CD14-positive monocyte (primary cell): ENCODE results near the gene GPR75. TPM values are rescaled to one million over a fixed set of nuclear protein-coding genes. Genes with fewer than 3 reads are reported as not detected.
A peak's percentile ranks its signal among the peaks of the same experiment; 100 is the strongest.

Experiments used
- DNase-seq, 3 donors: peaks; one replicate each; pipeline ENCODE4 v3.0.0-alpha.2; 2011 to 2022
- H2AFZ ChIP-seq: 2 replicates; pipeline ENCODE4 v1.6.0; 2012; ENCODE audit warnings: mild to moderate bottlenecking, low read depth, low read length, inconsistent platforms; ENCODE audit not compliant: insufficient read depth, poor library complexity, severe bottlenecking
- H3K27ac ChIP-seq, 2 donors: 1 replicate in 1 of 2; 2 replicates in 1 of 2; pipeline ENCODE4 v1.5.1; 2012 to 2013; ENCODE audit warnings: low read length in 2 of 2, control low read depth in 1 of 2, inconsistent platforms in 1 of 2, low read depth in 1 of 2, mild to moderate bottlenecking in 1 of 2
- H3K27me3 ChIP-seq, 2 donors: one replicate each; pipeline versions ENCODE4 v1.6.0 to v1.6.1; 2011 to 2013; ENCODE audit warnings: low read length in 2 of 2; ENCODE audit not compliant: control insufficient read depth in 2 of 2, insufficient read depth in 2 of 2
- H3K36me3 ChIP-seq, 2 donors: replicated peaks in 1 of 2; 1 replicate in 1 of 2; 2 replicates in 1 of 2; pipeline versions ENCODE4 v1.5.1 to v1.6.1; 2012 to 2013; ENCODE audit warnings: low read length in 2 of 2, control low read depth in 1 of 2, inconsistent platforms in 1 of 2, mild to moderate bottlenecking in 1 of 2; ENCODE audit not compliant: insufficient read depth in 2 of 2, control insufficient read depth in 1 of 2
- H3K4me1 ChIP-seq, 2 donors: 1 replicate in 1 of 2; 2 replicates in 1 of 2; pipeline versions ENCODE4 v1.5.1 to v1.6.1; 2012 to 2013; ENCODE audit warnings: low read length in 2 of 2, control low read depth in 1 of 2, inconsistent platforms in 1 of 2, mild to moderate bottlenecking in 1 of 2, moderate library complexity in 1 of 2; ENCODE audit not compliant: insufficient read depth in 2 of 2, control insufficient read depth in 1 of 2
- H3K4me2 ChIP-seq: replicated peaks from 2 replicates; pipeline ENCODE3; 2012; ENCODE audit warnings: low read length, moderate library complexity, mild to moderate bottlenecking; ENCODE audit not compliant: poor library complexity, severe bottlenecking; ENCODE audit errors: extremely low read depth
- H3K4me3 ChIP-seq, 3 experiments: fragments of 200-600 bp in 1 of 3; sonication (generic) in 1 of 3; replicated peaks in 1 of 3; 1 replicate in 2 of 3; 2 replicates in 1 of 3; pipeline ENCODE4 v1.5.1; 2011 to 2013; ENCODE audit warnings: low read length in 3 of 3, mild to moderate bottlenecking in 3 of 3, control low read depth in 2 of 3, low read depth in 2 of 3, inconsistent platforms in 1 of 3, moderate library complexity in 1 of 3
- H3K79me2 ChIP-seq: 2 replicates; pipeline ENCODE4 v1.6.0; 2012; ENCODE audit warnings: mild to moderate bottlenecking, control low read depth, inconsistent platforms, low read length, moderate library complexity; ENCODE audit not compliant: insufficient read depth
- H3K9ac ChIP-seq: 2 replicates; pipeline ENCODE4 v1.6.0; 2017; ENCODE audit warnings: low read length, mild to moderate bottlenecking; ENCODE audit not compliant: insufficient read depth, poor library complexity, severe bottlenecking
- H3K9me3 ChIP-seq, 2 donors: replicated peaks in 1 of 2; 1 replicate in 1 of 2; 2 replicates in 1 of 2; pipeline versions ENCODE4 v1.5.1 to v1.6.1; 2012 to 2013; ENCODE audit warnings: low read length in 2 of 2, control low read depth in 1 of 2; ENCODE audit not compliant: control insufficient read depth in 1 of 2, insufficient read depth in 1 of 2
- H4K20me1 ChIP-seq: 2 replicates; pipeline ENCODE4 v1.6.0; 2012; ENCODE audit warnings: mild to moderate bottlenecking, low read length, control low read depth, moderate library complexity; ENCODE audit not compliant: insufficient read depth
- H3K27ac Mint-ChIP-seq, 7 donors: one replicate each; pipeline ENCODE4 v1.8.0; 2020; ENCODE audit warnings: mild to moderate bottlenecking in 7 of 7, mixed read lengths in 7 of 7, moderate library complexity in 6 of 7, inconsistent platforms in 2 of 7
- H3K27me3 Mint-ChIP-seq, 3 donors: one replicate each; pipeline ENCODE4 v1.8.0; 2021 to 2022; ENCODE audit warnings: low read depth in 3 of 3, mild to moderate bottlenecking in 3 of 3, mixed read lengths in 3 of 3, moderate library complexity in 3 of 3, inconsistent platforms in 1 of 3
- H3K36me3 Mint-ChIP-seq, 2 donors: one replicate each; pipeline ENCODE4 v1.8.0; 2020; ENCODE audit warnings: mixed read lengths in 2 of 2, inconsistent platforms in 1 of 2, mild to moderate bottlenecking in 1 of 2
- H3K4me1 Mint-ChIP-seq: one replicate; pipeline ENCODE4 v1.8.0; 2020; ENCODE audit warnings: mild to moderate bottlenecking, mixed read lengths
- H3K4me3 Mint-ChIP-seq, 2 donors: one replicate each; pipeline ENCODE4 v1.8.0; 2020; ENCODE audit warnings: mild to moderate bottlenecking in 2 of 2, mixed read lengths in 2 of 2, moderate library complexity in 1 of 2
- H3K9me3 Mint-ChIP-seq, 7 donors: one replicate each; pipeline ENCODE4 v1.8.0; 2020 to 2022; ENCODE audit warnings: mixed read lengths in 7 of 7, mild to moderate bottlenecking in 6 of 7, moderate library complexity in 6 of 7, inconsistent platforms in 2 of 7
- WGBS: methylation state at CpG from one replicate; pipeline ENCODE4 v1.1.5; 2013; ENCODE audit warnings: missing lambda C conversion rate; ENCODE audit not compliant: insufficient coverage; 5-methylcytosine and 5-hydroxymethylcytosine counted together
- intact Hi-C, 2 donors: fragments of 100-400 bp; cut with micrococcal nuclease; formaldehyde crosslinking; loops; one replicate each; pipeline versions ENCODE4 v1.15.0 to v1.15.1; 2023
- polyA plus RNA-seq, 3 donors: library from polyadenylated mRNA; depleted of rRNA in 1 of 3; unstranded in 2 of 3; stranded (reverse) in 1 of 3; fragments of 300-500 nt in 2 of 3; fragments of >200 nt in 1 of 3; fragmentation: Illumina TruSeq in 2 of 3; gene quantifications; 1 replicate in 2 of 3; 2 replicates in 1 of 3; pipeline ENCODE4 v1.2.3, GENCODE V29; 2012 to 2021
- TF ChIP-seq, protein P1 (sequence below): fragments of 200-600 bp; IDR thresholded peaks from one replicate; pipeline ENCODE4 v1.8.0; 2022; ENCODE audit warnings: antibody characterized with exemption, mild to moderate bottlenecking

Gene GPR75
- polyA plus RNA-seq, 3 donors, result 2.2 TPM; not detected in 2

DNA sequence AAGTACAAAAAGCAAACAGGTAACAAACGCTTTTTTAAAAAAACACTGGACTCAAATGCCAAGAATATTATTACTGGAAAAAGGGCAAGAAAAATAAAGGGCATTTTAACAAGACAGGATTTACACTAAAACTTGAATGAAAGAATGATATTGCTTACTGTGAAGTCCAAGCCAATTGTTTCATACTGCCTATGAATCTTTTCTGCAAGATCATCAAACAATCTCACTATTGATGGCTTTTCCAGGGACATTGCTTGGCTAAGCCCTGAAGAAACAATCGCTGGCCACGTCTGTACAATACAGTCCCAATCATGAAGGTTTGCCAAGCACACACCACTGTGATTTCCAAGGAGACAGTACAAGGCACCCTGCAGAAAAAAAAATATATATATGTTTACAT lies 41.4 kb upstream of the GPR75 start:
- Mint-ChIP-seq H3K36me3 (peaks cover 67 to 87% of the 10 kb centered on the region in 2 donors), H3K27ac (no peak overlapping the region), H3K4me3 (no peak overlapping the region), H3K9me3 (no peaks in the 10 kb centered on the region), H3K4me1 (no peaks in the 10 kb centered on the region), H3K27me3 (no peaks in the 10 kb centered on the region)
- Histone ChIP-seq H3K4me2 (no peak overlapping the region), H4K20me1 (no peaks in the 10 kb centered on the region), H3K9ac (no peak overlapping the region), H3K9me3 (no peaks in the 10 kb centered on the region), H3K4me1 (no peaks in the 10 kb centered on the region), H3K36me3 (peaks cover 83 to 100% of the 10 kb centered on the region in 2 donors), H2AFZ (no peak overlapping the region), H3K4me3 (no peak overlapping the region), H3K27me3 (no peaks in the 10 kb centered on the region), H3K27ac (no peak overlapping the region), H3K79me2 (no peaks in the 10 kb centered on the region)
- no CpG with 5 or more reads among the region's 3 CpGs for WGBS
- DNase-seq, result no peak
- TF ChIP-seq, protein P1, sequence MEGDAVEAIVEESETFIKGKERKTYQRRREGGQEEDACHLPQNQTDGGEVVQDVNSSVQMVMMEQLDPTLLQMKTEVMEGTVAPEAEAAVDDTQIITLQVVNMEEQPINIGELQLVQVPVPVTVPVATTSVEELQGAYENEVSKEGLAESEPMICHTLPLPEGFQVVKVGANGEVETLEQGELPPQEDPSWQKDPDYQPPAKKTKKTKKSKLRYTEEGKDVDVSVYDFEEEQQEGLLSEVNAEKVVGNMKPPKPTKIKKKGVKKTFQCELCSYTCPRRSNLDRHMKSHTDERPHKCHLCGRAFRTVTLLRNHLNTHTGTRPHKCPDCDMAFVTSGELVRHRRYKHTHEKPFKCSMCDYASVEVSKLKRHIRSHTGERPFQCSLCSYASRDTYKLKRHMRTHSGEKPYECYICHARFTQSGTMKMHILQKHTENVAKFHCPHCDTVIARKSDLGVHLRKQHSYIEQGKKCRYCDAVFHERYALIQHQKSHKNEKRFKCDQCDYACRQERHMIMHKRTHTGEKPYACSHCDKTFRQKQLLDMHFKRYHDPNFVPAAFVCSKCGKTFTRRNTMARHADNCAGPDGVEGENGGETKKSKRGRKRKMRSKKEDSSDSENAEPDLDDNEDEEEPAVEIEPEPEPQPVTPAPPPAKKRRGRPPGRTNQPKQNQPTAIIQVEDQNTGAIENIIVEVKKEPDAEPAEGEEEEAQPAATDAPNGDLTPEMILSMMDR, result no peak
- intact Hi-C loops, result no loop called here

DNA sequence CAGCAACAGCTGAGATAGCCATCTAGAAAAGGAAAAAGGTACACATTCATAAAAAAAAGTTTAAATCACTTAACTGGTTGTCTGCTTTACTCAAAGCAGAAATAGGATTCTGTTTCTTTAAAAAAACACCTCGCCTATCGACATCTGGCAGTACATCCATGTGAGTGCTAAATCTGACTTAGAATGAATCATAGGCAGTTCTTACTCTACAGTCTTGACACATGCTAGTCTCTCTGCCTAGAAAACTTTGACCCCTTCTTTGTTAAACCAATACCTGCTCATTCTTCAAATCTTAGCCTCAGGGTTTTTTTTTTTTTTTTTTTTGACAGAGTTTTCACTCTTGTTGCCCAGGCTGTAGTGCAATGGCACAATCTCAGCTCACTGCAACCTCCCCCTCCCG lies 37.1 kb upstream of the GPR75 start:
- H3K27ac Mint-ChIP-seq, result peak overlapping the region in 1 of 7 donors; percentile 50
- Histone ChIP-seq H3K9me3 (no peaks in the 10 kb centered on the region), H3K9ac (no peak overlapping the region), H4K20me1 (no peaks in the 10 kb centered on the region), H3K4me1 (no peaks in the 10 kb centered on the region), H3K79me2 (no peaks in the 10 kb centered on the region), H3K27me3 (no peaks in the 10 kb centered on the region), H3K4me3 (no peak overlapping the region), H3K27ac (no peak overlapping the region), H3K36me3 (peaks cover 90 to 100% of the 10 kb centered on the region in 2 donors), H2AFZ (no peak overlapping the region), H3K4me2 (no peak overlapping the region)
- H3K36me3 Mint-ChIP-seq, result peaks cover 75 to 76% of the 10 kb centered on the region in 2 donors
- H3K27me3 Mint-ChIP-seq, result no peaks in the 10 kb centered on the region
- DNase-seq, result no peak
- TF ChIP-seq, protein P1, result no peak
- no peak overlapping the region for H3K4me3 Mint-ChIP-seq
- no peaks in the 10 kb centered on the region for H3K4me1 Mint-ChIP-seq
- WGBS, result 90% methylated on average over 2 of the region's 3 CpGs
- no peaks in the 10 kb centered on the region for H3K9me3 Mint-ChIP-seq
- intact Hi-C loops, result no loop called here
